ENCODE results near the gene CPA3.

The CPA3 gene

GRCh38 chr3:148937467-148938255, 72.6 kb downstream of the CPA3 start:
- Histone ChIP-seq H3K4me3 (ENCODE audit: low read depth, low read length) (no peak overlapping the region), H3K36me3 (no peaks in the 10 kb centered on the region), H3K9me3 (ENCODE audit: severe bottlenecking) (no peaks in the 10 kb centered on the region), H3K27me3 (ENCODE audit: insufficient read depth, low read depth, severe bottlenecking) (no peaks in the 10 kb centered on the region), H3K27ac (no peak overlapping the region)
- TF ChIP-seq CTCF (IDR thresholded peaks at IDR 0.05; ENCODE audit: low read depth, low read length) = no peak
- DNase-seq = no peak

GRCh38 chr3:148938306-148938705, 73.2 kb downstream of the CPA3 start:
- no peak for DNase-seq
- no peaks in the 10 kb centered on the region for H3K27me3 ChIP-seq (ENCODE audit: insufficient read depth, low read depth, severe bottlenecking)
- H3K9me3 ChIP-seq (ENCODE audit: severe bottlenecking) = no peaks in the 10 kb centered on the region
- H3K4me3 ChIP-seq (ENCODE audit: low read depth, low read length) = no peak overlapping the region
- no peaks in the 10 kb centered on the region for H3K36me3 ChIP-seq
- no peak for TF ChIP-seq CTCF (IDR thresholded peaks at IDR 0.05; ENCODE audit: low read depth, low read length)
- H3K27ac ChIP-seq = no peak overlapping the region

- Histone ChIP-seq H3K27ac (no peak overlapping the region), H3K9me3 (ENCODE audit: severe bottlenecking) (no peaks in the 10 kb centered on the region), H3K27me3 (ENCODE audit: insufficient read depth, low read depth, severe bottlenecking) (no peaks in the 10 kb centered on the region), H3K4me3 (ENCODE audit: low read depth, low read length) (no peak overlapping the region), H3K36me3 (no peaks in the 10 kb centered on the region)
- TF ChIP-seq CTCF (IDR thresholded peaks at IDR 0.05; ENCODE audit: low read depth, low read length) = no peak
- no peak for DNase-seq
Observed at GRCh38 chr3:148938936-148939335, 73.8 kb downstream of the CPA3 start.

GRCh38 chr3:148940983-148941382, 75.9 kb downstream of the CPA3 start:
- no peaks in the 10 kb centered on the region for H3K36me3 ChIP-seq
- H3K9me3 ChIP-seq (ENCODE audit: severe bottlenecking) = no peaks in the 10 kb centered on the region
- no peak for DNase-seq
- no peak overlapping the region for H3K27ac ChIP-seq
- no peaks in the 10 kb centered on the region for H3K27me3 ChIP-seq (ENCODE audit: insufficient read depth, low read depth, severe bottlenecking)
- H3K4me3 ChIP-seq (ENCODE audit: low read depth, low read length) = no peak overlapping the region
- TF ChIP-seq CTCF (IDR thresholded peaks at IDR 0.05; ENCODE audit: low read depth, low read length) = no peak

- Histone ChIP-seq H3K27me3 (ENCODE audit: insufficient read depth, low read depth, severe bottlenecking) (no peaks in the 10 kb centered on the region), H3K36me3 (no peaks in the 10 kb centered on the region), H3K27ac (no peak overlapping the region), H3K9me3 (ENCODE audit: severe bottlenecking) (no peaks in the 10 kb centered on the region), H3K4me3 (ENCODE audit: low read depth, low read length) (no peak overlapping the region)
- DNase-seq = no peak
- peak; percentile 49; the same call in 1 of the 2 replicates for TF ChIP-seq CTCF (IDR thresholded peaks at IDR 0.05; ENCODE audit: low read depth, low read length)
Observed at GRCh38 chr3:148943506-148944205, 78.6 kb downstream of the CPA3 start.
